Suppressor macrophage (primary cell): Measurements from ENCODE around the gene FAT1.

Experiments
- DNase-seq, 4 experiments: peaks; one replicate each; pipeline ENCODE4 v3.0.0-alpha.2; 2020 to 2022

The FAT1 gene

DNA sequence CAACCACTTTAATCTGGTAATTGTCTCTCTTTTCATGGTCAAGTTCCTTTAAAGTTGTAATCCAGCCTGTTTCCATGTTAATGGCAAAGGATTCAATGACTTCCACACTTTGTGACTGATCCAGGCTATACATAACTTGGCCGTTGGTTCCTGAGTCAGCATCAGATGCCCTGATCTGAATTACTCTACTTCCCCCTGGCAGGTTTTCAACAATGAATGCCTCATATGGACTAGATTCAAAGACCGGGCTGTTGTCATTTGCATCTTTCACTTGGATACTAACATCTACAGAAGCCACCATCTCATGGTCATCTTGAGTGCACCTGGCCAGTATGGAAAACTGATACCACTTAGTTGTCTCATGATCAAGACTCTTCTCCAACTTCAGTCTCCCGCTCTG is 105.7 kb downstream of the FAT1 start:
- DNase-seq = no peak

DNA sequence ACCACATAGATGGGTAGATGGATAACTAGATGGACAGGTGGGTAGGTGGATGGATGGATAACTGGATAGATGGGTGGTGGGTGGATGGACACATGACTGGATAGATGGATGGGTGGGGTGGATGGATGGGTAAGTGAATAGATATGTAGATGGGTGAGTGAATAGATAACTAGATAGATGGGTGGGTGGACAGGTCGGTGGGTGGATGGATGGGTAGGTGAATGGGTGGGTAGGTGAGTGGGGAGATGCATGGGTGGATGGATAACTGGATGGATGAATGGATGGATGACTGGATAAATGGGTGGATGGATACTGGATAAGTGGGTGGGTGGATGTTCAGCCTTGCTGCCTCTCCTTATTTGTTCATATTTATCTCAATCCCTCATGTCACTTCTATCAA is 116.2 kb downstream of the FAT1 start:
- no peak for DNase-seq

DNA sequence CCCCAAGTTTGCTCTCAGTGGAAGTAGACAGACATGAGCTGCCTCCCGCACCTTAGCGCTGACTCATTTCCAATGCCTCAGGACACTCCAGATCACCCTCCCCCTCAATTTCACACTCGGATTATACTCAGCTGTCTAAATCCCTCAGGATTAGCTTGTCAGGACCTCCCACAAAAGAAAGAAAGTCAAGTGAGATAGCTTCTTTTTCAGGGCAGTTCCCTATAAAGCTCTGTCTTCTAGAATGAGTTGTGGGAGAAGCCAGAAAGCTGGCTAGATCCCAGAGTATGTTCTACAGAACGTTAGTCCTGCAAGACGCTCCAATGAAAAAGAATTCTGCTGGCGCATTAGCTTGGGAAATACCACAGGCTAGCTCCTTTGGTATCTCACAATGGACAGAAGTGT is 117.1 kb downstream of the FAT1 start:
- DNase-seq = no peak

DNA sequence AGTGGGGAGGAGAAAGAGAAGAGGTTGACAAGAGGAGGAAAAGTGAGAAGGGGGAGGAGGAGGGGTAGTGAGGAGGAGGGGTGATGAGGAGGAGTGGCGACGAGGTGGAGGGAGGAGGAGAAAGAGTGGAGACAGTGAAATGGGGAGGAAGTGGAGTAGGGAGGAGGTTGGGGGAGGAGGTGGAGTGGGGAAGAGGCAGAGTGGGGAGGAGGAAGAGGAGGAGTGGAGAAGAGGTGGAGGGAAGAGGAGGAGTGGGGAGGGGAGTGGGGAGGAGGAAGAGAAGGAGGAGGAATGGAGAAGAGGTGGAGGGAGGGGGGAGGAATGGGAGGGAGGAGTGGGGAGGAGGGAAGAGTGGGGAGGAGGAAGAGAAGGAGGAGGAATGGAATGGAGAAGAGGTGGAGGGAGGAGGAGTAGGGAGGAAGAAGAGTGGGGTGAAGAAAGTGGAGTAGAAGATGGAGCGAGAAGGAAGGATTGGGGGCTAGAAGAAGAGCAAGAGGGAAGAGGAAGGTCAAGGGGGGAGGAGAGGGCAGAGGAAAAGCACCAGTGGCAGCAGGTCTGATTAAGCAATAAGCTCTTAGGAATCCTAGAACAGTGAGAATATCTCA is 118.3 kb downstream of the FAT1 start:
- no peak for DNase-seq

DNA sequence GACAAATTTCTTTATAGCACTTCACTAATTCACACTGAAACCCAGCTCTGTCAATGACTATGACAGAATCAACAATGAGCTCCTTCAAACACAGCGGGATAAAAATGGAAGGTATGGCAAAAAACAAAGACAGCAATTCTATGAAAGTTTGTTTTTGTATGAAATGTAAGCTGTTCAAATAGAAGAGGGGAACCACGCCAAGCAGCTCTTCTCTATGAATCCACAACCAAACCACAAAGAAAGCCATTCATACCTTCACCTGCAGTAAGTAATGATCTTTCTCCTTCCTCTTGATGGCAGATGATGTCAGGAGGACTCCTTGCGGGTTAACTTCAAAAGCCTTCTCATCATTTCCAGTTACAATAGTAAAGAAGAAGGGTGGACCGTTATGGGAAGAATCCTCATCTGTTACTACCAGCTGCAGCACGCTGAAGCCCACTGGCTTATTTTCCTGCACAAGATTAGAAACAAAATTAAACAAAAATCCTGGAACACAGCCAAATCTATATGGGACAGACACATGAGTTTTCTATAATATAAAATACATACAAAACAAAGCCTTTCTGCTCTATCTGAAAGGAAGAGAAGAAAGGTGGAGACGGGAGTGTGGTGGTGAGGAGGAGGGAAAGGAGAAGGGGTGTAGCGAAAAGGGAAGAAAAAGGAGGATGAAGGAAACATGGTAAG is 119.4 kb downstream of the FAT1 start:
- no peak for DNase-seq

DNA sequence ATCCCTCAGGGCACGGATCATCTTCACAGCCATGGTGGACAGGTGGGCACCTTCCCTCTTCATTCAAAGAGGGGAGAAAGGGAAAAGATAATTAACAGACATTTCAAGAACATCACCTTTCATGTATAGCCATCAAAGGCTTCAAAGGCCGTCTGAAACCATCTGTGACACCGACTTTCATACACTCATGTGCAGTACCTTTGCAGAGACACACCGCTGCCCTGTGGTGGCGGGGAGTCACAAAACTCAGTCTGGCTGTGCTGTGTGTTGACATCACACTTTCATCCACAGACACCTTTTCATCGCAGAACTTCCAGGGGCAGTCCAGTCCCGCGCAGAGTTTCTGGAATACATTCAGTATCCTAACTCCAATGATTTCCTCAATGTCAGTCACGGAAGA is 120.7 kb downstream of the FAT1 start:
- no peak for DNase-seq

DNA sequence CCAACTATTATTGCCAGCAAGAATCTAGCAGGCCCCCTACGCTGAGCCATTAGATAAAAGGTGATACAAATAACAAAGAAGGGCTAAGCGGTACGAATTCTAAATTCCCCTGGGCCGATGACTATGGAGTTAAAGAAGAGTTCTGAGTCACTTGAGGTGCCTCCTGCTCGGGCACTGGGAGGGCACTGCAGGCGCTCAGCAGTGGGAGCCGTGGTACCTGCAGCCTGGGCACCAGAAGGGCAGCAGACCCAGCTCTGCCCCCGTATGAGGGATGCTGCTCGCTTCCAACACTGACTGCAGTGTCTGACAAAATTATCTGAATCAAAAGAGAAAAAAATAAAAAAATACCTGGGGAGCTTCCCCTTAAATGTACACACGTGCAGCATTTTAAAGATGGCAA is 124.2 kb downstream of the FAT1 start:
- no peak for DNase-seq

DNA sequence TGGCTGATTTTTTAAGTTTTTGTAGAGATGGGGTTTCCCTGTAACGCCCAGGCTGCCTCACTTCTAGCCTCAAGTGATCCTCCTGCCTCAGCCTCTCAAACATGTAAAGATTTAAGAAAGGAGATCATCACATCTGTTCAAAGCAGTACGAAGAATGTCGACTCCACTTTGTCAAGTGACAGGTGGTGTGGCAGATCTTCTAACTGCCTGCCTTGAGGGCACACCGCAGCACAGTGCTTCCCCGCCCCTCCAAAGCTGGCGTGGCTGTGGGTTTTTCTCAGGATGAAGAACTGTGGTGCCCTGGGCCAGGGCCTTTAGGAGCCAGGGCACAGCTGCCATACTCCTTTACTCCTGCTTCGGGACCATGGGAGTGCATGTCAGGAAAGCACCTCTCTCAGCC is 125.0 kb downstream of the FAT1 start:
- DNase-seq = no peak

DNA sequence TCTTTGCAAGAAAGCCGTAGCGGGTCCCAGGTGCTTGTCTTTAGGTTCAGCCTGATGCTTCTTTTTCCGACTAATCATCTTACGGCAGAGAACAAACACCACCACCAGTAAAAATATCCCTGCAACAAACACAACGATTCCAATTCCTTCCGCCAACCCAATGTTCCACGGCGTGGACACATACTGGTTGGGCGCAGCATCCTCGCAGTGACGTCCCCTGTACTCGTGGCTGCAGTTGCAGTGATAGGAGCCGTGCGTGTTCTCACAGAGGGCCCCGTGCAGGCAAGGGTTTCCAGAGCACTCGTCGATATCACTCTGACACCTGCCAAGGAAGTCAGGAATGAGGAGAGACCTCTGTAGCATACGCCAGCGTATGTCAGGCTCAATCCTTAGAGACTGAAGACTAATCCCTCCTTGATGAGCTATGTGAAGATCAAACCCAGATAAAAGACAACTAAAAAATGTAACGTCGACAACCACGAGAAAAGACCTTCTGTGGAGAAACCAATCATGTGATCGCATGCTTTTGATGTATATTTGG is 126.7 kb downstream of the FAT1 start:
- no peak for DNase-seq

DNA sequence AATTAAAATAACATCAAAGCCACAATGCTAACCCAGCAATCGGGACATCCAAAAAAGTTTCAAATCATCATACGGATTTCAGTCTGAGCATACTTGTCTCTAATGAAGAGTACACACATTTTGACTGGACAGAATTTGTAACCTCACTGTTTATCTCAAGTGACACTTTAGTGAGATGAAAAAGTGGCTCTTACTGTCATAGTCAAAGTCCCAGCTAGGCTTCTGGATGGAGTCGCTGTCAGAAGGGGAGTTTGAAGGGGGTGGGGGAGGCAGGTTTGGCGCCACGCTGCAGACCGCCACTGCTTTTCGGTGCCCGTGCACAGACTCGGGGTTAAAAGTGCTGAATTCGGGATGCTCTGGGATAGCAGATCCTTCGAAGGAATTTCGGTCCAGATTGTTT is 127.3 kb downstream of the FAT1 start:
- DNase-seq = no peak

DNA sequence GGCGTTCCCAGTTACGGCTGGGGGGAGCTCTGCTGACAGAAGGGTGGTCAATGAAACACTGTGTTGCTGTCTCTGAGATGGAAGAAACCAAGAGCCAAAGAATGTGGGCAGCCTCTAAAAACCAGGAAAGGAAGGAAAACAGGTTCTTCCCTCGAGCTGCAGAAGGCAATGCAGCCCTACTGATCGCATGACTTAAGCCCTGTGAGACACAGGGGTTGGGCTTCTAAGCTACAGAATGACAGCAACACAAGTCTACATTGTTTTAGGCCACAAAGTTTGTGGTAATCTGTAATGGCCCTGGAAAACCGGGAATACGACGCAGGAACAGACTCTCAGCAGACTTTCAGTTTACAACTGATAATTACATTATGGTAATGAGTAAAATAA is 130.1 kb downstream of the FAT1 start:
- no peak for DNase-seq

DNA sequence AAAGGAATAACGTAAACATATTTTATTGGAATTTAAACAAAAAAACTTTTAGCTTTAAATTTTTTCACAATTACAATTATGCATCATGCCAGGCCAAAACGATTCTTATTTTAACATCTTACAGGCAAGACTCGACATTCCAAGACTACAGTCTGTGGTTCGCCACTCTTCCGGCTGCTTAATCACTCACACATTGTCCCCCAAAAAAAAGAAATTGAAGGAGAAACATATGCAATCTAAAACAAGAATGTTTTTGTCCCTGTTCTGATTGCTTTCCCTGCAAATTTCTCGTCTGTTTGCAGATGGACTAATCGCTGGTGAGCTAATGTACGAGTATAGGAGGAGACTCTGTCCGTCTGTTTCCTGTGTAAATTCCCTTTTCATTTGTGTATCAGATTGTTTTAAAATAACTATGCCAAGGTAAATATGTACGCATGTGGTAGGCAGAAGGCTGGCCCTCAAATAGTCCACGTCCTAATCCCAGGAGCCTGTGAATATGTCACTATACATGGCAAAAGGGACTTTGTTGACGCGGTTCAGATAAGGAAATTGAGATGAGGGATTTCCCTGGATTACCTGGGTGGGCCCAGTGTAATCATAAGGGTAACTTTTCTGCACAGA is 130.6 kb downstream of the FAT1 start:
- no peak for DNase-seq

DNA sequence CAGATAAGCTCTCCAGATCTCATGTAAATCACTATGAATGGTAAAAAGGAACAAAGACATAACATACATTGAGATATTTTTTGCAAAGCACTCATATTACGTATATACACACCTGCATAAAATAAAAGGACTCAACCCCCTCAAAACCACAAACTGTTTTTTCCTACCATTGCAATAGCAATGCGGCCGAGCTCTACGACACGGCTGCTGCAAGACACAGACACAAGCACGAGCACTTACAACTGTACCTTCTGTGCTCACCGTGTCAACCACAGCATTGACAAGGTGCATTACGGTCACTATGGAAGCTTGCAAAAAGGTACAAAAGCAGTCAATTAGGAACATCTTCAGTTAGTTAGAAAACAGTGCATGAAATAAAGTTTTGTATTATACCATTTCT is 131.2 kb downstream of the FAT1 start:
- DNase-seq = no peak

DNA sequence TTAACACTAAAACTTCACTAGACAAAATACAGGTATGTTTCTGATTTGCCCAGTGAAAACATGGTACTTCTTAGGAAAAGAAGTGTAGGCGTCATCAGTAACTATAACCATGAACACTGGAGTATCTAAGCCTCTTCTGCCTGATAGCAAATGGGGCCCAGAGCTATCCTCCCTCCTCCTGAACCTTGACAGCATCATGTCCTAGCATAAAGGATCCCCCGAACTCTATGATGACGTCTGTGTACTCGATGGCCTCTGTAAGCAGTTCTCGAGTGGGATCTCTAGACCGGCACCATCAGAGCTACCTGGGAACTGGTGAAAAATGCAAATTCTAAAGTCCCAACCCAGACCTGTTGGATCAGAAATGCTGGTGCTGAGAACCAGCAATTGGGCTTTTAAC is 132.0 kb downstream of the FAT1 start:
- no peak for DNase-seq

DNA sequence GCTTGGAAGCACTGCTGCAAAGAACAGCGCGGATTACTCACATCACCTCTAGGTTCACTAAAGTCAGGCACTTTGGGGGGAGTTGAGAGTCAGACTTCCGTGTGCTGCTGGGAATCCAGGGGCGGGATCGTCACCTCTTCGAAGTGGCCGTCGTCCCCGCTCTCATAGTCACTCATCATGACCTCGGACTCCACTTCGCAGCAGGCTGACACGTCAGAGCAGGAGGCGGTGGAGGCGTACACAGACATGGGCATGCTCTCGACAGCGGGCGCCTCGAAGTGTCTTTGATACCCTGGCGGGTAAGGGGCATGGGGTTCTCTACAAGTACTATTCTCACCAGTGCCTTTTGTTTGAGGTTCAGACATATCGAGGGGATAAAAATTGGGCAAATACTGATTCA is 135.2 kb downstream of the FAT1 start:
- no peak for DNase-seq

DNA sequence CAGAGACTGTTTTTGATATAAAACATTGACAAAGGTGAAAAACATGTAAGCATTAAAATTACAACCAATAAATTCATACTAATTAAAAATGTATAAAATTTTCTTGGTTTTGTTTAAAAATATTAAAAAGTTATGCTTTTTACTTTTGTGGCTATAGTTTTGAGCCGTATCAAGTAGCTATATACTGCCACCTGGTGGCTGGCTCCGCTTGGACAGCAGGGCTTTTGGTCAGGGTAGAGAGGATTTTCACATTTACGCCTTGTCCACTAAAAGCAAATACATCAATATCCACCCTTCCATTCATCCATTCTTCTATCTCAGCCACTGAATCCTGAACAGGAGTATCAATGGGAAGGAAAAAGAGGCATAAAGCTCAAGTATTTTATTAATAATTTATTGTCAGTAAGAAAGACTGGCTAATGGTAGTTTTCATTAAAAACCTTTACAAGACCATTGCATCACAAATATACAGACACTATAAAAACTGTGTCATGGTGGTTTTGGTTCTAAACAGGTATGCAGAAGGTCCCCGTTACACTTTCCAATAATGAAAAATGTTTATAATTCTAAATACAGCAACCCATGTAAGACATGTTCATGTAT is 136.1 kb downstream of the FAT1 start:
- DNase-seq = peak; percentile 60 to 78 (median 68)

DNA sequence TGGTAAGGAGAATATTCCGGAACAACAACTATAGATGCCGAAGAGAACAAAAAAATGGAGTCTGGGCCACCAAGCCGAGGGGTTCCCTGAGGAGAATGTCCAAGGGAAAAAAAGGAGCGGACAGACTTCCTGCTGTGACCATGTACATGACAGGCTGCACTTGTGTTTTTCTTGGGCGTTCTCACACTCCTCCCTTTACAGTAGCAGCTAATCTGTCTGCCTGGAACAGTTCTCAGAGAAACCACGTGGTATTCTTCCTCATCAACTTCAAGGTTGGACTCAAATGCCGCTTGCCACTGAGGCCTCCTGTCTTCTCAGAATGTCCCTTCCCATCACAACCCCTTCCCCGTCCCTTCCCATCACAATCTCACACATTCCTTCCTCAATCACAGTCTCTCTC is 137.5 kb downstream of the FAT1 start:
- DNase-seq = no peak

DNA sequence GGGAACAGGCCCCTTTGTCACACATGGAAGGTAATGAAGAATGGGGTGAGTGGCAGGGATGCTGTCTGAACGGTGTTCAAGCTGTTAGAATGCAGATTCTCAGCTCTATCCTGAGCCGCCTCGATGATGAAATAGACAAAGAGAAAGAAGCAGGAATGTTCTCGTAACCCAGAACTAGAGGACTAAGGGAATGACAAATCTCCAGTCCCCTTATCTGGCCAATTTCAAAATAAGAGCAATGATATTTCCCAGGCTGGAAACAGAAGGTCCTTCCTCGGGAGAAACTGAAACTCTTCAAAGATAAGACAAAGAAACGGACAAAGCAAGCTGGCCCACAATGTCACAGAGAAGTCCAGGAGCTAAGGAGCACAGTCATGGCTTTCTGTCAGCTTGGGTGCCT is 138.7 kb downstream of the FAT1 start:
- no peak for DNase-seq

DNA sequence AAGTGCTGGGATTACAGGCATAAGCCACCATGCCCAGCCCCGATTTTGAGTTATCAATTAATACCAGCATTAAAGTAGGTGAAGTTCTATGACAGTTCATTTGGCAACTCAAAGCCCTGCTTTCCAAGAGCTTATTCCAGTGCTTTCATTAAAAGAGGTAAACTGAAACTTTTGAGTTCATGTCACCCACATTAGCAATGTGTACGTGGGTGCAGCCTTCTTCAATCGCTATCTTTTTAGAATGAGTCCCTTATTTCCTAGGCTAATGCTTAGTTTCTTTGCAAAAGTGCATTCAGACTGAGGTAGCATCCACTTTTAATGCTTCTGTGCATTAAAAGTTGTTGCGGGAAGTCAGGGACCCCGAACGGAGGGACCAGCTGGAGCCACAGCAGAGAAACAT is 142.2 kb downstream of the FAT1 start:
- no peak for DNase-seq

DNA sequence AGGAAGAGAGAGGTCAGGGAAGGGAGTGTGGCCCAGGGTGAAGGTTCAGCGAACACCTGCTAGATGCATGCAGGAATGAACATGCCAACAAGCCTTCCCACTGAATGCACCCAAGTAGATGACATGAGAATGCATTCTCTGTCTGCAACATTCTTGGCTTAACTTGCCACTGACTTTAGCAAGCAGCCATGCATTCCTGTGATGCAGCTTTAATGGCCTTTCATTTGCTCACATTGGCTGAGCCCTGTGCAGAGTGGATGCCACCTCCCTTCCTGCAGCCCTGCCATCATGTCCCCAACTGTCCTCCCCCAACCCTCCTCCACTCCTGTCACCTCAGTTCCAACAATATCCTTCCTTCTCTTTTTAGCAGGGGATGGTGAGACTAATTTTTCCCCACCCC is 143.0 kb downstream of the FAT1 start:
- DNase-seq = no peak

DNA sequence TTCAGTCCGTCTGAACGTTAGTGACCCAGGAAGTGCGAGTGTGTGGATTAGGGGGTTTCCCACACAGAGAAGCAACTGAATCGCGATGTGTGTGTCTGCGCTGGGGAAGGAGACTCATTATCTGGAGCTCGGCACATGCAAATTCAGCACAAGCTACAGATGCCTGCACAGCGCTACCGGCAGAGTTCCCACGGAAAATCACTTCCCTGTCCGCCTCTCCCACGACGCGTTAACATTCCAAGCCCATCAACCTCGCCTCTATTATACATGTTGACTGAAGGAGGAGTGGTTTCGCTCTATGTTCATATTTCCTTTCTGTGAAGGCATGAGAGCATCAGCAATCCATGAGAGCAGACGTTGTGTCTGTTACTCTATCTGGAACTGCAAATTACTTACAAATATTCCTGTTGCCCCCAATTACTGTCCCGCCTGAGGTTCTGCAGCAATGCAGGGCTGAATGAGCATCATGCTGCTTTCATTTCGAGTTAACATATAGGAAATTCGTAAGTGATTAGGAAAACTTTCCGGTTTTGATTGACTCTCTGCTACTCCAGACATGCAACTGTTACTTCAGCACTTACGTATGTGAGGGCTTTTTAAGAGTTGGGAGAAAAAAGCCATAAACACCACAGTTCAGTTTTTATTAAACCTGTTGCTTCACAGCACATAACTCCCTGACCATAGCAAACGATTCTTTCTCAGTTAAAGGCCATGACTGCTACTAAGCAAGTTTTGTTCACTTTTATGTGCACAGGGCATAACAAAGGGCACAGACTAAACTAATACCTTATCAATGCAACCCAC is 153.3 kb downstream of the FAT1 start:
- DNase-seq = no peak

DNA sequence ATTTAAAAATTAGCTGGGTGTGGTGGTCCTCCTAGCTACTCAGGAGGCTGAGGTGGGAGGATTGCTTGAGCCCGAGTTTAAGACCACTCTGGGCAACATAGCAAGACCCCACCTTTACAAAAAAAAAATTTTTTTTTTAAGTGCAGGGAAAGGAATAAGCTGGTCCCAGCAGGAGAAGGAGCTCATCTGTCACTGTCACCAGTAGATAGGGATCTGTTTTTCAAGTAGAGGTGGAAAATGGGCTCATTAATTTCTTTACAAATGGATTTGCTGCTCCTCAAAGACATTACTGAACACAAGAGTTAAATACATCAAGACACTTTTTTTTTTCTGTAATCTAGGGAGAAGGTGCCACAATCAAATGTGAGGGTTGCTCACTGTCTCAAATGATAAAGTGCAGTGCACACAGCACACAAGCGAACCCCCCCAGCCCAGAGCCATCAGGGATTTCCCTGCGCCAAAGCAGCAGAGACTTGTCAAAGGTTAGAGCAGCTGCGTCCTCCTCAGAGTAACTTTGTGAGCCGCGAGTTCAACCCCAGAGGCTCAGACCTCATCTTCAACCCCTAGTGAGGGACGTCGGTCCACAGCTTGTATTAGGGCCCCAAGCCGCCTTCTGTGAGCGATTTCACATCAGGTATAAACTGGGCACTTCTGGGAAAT is 154.0 kb downstream of the FAT1 start:
- DNase-seq = no peak
